Measurements from ENCODE around the gene ATXN1L. TPM values are rescaled to one million over a fixed set of nuclear protein-coding genes. Genes with fewer than 3 reads are reported as not detected.
"Not testable (repeated sequence)": the region's sequence is repeated elsewhere in the genome, so short reads cannot be mapped to it uniquely, and the experiment has no call there.

The ATXN1L gene
- total RNA-seq, 4 donors from 2014 or later, result 15.8 to 22.6 (median 19.4) TPM

GRCh38 chr16:71807905-71808592, 37.7 kb upstream of the ATXN1L start:
- Histone ChIP-seq H3K4me3 (peak overlapping the region; percentile 69 to 99 (median 86)), H3K27me3 (no peaks in the 10 kb centered on the region), H3K36me3 (peaks cover 0 to 6% of the 10 kb centered on the region in 2 donors), H3K9me3 (no peaks in the 10 kb centered on the region), H3K4me1 (peaks cover 30 to 45% of the 10 kb centered on the region in 2 donors), H3K27ac (peak overlapping the region; percentile 91 to 99 (median 94))
- DNase-seq (peak; percentile 5 to 35), ATAC-seq (peak; percentile 43 to 51)
- TF ChIP-seq POLR2A (IDR thresholded peaks at IDR 0.05), result no peak
- TF ChIP-seq CTCF (IDR thresholded peaks at IDR 0.05 in 4 of 5, conservative IDR thresholded peaks at IDR 0.05 in 1 of 5), result no peak
- in situ Hi-C loops (cut with MboI; ENCODE audit: low sequenced_read_pairs in 4 of 4), result loop anchor here in 2 of 4 donors (5.0 to 10.0 kb wide), 2 partner anchors 87 to 89 kb away; partner anchors contain the start of gene IST1 (in 2 of the 2)
- intact Hi-C loops (cut with DNase I; ENCODE audit: low total_unique reads), result loop anchor here (1.0 to 2.0 kb wide), 3 partner anchors 37 to 85 kb away; partner anchors contain the start of gene ATXN1L

GRCh38 chr16:71808593-71809459, 37.0 kb upstream of the ATXN1L start, which contains the start of gene AP1G1:
Gene AP1G1, minus strand, starts transcription at chr16:71808834. Its CDS starts 19,355 bp downstream, at chr16:71789479.
- intact Hi-C loops (cut with DNase I; ENCODE audit: low total_unique reads) (loop anchor here (1.0 to 2.0 kb wide), 4 partner anchors 36 to 86 kb away; partner anchors contain the start of genes ATXN1L and IST1), in situ Hi-C loops (cut with MboI; ENCODE audit: low sequenced_read_pairs in 4 of 4) (loop anchor here in 2 of 4 donors (5.0 to 10.0 kb wide), 2 partner anchors 86 to 88 kb away; partner anchors contain the start of gene IST1 (in 2 of the 2))
- no peaks in the 10 kb centered on the region for H3K27me3 ChIP-seq
- H3K4me3 ChIP-seq, result peak within 1 kb of the TSS; percentile 77 to 99 (median 94)
- peaks cover 0 to 6% of the 10 kb centered on the region in 2 donors for H3K36me3 ChIP-seq
- peaks cover 30 to 45% of the 10 kb centered on the region in 2 donors for H3K4me1 ChIP-seq
- DNase-seq (peak; percentile 95 to 97), ATAC-seq (peak; percentile 95 to 97)
- no peaks in the 10 kb centered on the region for H3K9me3 ChIP-seq
- peak within 1 kb of the TSS; percentile 91 to 99 (median 94) for H3K27ac ChIP-seq
- TF ChIP-seq CTCF (IDR thresholded peaks at IDR 0.05 in 4 of 5, conservative IDR thresholded peaks at IDR 0.05 in 1 of 5) (no peak), POLR2A (IDR thresholded peaks at IDR 0.05) (peak; percentile 62 to 70)

- Histone ChIP-seq H3K27ac (peak overlapping the region; percentile 91 to 99 (median 94)), H3K4me1 (peaks cover 26 to 36% of the 10 kb centered on the region in 2 donors)
- H3K27me3 ChIP-seq; ATAC-seq; H3K4me3 ChIP-seq; H3K36me3 ChIP-seq; H3K9me3 ChIP-seq; DNase-seq; intact Hi-C loops (cut with DNase I; ENCODE audit: low total_unique reads): not testable (repeated sequence)
- in situ Hi-C loops (cut with MboI; ENCODE audit: low sequenced_read_pairs in 4 of 4), result loop anchor here in 1 of 4 donors (10.0 kb wide), 1 partner anchor 285 kb away; the partner anchor contains the start of genes DHX38 and TXNL4B
Observed at GRCh38 chr16:71810155-71810530, 35.6 kb upstream of the ATXN1L start.

- H3K36me3 ChIP-seq, result peaks cover 0 to 6% of the 10 kb centered on the region in 2 donors
- H3K27ac ChIP-seq, result no peak overlapping the region
- no peaks in the 10 kb centered on the region for H3K9me3 ChIP-seq
- peaks cover 17 to 24% of the 10 kb centered on the region in 2 donors for H3K4me1 ChIP-seq
- in situ Hi-C loops (cut with MboI; ENCODE audit: low sequenced_read_pairs in 4 of 4) (loop anchor here in 1 of 4 donors (10.0 kb wide), 1 partner anchor 283 kb away; the partner anchor contains the start of genes DHX38 and TXNL4B), intact Hi-C loops (cut with DNase I; ENCODE audit: low total_unique reads) (no loop called here)
- DNase-seq (no peak), ATAC-seq (no peak)
- H3K4me3 ChIP-seq, result no peak overlapping the region
- H3K27me3 ChIP-seq, result no peaks in the 10 kb centered on the region
- TF ChIP-seq CTCF (IDR thresholded peaks at IDR 0.05 in 4 of 5, conservative IDR thresholded peaks at IDR 0.05 in 1 of 5), result no peak
- no peak for TF ChIP-seq POLR2A (IDR thresholded peaks at IDR 0.05)
Observed at GRCh38 chr16:71811261-71811803, 34.4 kb upstream of the ATXN1L start.

- intact Hi-C loops (cut with DNase I; ENCODE audit: low total_unique reads), result not testable (repeated sequence)
Observed at GRCh38 chr16:71817155-71817500, 28.6 kb upstream of the ATXN1L start.

More at GRCh38 chr16:71817155-71817500, 28.6 kb upstream of the ATXN1L start:
- H3K9me3 ChIP-seq, ATAC-seq, H3K36me3 ChIP-seq, H3K27me3 ChIP-seq, H3K4me3 ChIP-seq: not testable (repeated sequence)
- peak overlapping the region; percentile 70 to 86 (median 78) for H3K27ac ChIP-seq
- H3K4me1 ChIP-seq, result peaks cover 11 to 18% of the 10 kb centered on the region in 2 donors
- in situ Hi-C loops (cut with MboI; ENCODE audit: low sequenced_read_pairs in 4 of 4), result loop anchor here in 1 of 4 donors (10.0 kb wide), 1 partner anchor 278 kb away; the partner anchor contains the start of genes DHX38 and TXNL4B
- peak in 1 of 2 donors; percentile 18 for DNase-seq

Data from gastrocnemius medialis (tissue), 4 donors.